ENCODE data around the gene CAPN7. TPM values are rescaled to one million over a fixed set of nuclear protein-coding genes. Genes with fewer than 3 reads are reported as not detected.

CAPN7 gene
- total RNA-seq, 2 experiments from 2014 or later: 23.6 to 28.1 TPM

DNA sequence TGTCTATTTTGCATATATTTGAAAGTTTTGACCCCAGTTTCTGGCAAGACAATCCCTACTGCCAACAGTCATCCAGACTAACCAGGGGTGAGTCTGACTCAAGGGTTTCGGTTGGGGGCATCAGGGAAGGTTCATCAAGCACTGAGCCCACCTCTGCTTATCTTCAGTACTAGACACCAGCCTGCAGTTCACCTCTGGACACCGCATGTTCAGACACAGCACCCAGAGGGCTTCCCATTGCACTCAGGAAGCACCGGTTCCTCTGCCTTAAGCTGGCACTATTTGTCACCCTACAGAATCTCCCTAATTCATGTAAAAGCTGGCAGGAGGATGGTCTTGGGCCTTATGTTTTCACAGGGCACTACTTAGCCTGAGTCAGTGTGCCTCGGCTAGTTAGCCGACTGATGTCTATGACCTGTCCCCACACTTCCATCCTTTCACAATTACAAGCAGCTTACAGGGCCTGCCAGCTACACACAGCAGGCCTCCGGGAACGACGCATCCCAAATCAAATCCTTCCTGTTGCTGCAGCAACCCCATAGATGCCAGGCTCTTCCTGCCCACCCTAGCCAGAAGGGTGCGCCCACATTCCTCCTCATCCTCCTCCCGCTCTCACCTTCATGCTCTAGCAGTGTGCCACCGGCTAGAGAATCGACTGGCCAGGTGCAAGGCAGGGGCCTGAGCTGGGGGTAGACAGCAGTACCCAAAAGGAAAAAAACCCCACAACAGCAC is 73.8 kb downstream of the CAPN7 start:
- ChIA-PET POLR2A (interaction anchor here (1.0 to 1.1 kb wide), 3 partner anchors 16 to 105 kb away, joined by 3 to 4 read pairs (median 3); no protein-coding TSS in a partner anchor), CTCF (interaction anchor here (0.6 to 1.6 kb wide), 10 partner anchors 8 to 383 kb away, joined by 3 to 6 read pairs (median 4); partner anchors contain the start of gene SH3BP5)
- no peak overlapping the region for H3K4me3 Mint-ChIP-seq
- H3K36me3 Mint-ChIP-seq: peaks cover 4% of the 10 kb centered on the region
- intact Hi-C loops (cut with micrococcal nuclease): no loop called here
- DNase-seq: no peak
- peak overlapping the region; percentile 36 for H3K27ac Mint-ChIP-seq
- peaks cover 84% of the 10 kb centered on the region for H3K4me1 Mint-ChIP-seq (ENCODE audit: low read depth)
- H3K27me3 Mint-ChIP-seq: no peaks in the 10 kb centered on the region
- no peaks in the 10 kb centered on the region for H3K9me3 Mint-ChIP-seq

GRCh38 chr3:15280853-15281532 is 74.9 kb downstream of the CAPN7 start:
- no peak for DNase-seq
- H3K4me3 Mint-ChIP-seq: no peak overlapping the region
- intact Hi-C loops (cut with micrococcal nuclease): no loop called here
- no peak overlapping the region for H3K27ac Mint-ChIP-seq
- H3K4me1 Mint-ChIP-seq (ENCODE audit: low read depth): peaks cover 82% of the 10 kb centered on the region
- H3K36me3 Mint-ChIP-seq: peaks cover 5% of the 10 kb centered on the region
- no peaks in the 10 kb centered on the region for H3K27me3 Mint-ChIP-seq
- POLR2A ChIA-PET: interaction anchor here (1.1 kb wide), 1 partner anchor 104 kb away, joined by 3 read pairs; no protein-coding TSS in a partner anchor
- H3K9me3 Mint-ChIP-seq: no peaks in the 10 kb centered on the region
- CTCF ChIA-PET: interaction anchor here (0.6 to 2.4 kb wide), 5 partner anchors 13 to 382 kb away, joined by 3 to 7 read pairs (median 6); partner anchors contain the start of gene SH3BP5

GRCh38 chr3:15281817-15282216 is 75.8 kb downstream of the CAPN7 start:
- H3K27me3 Mint-ChIP-seq: no peaks in the 10 kb centered on the region

GRCh38 chr3:15283702-15284101 is 77.7 kb downstream of the CAPN7 start:
- H3K4me3 Mint-ChIP-seq: no peak overlapping the region
- CTCF ChIA-PET: interaction anchor here (0.7 to 1.3 kb wide), 2 partner anchors 16 to 34 kb away, joined by 3 read pairs; no protein-coding TSS in a partner anchor
- H3K4me1 Mint-ChIP-seq (ENCODE audit: low read depth): peaks cover 85% of the 10 kb centered on the region
- POLR2A ChIA-PET: interaction anchor here (1.4 kb wide), 1 partner anchor 14 kb away, joined by 4 read pairs; no protein-coding TSS in a partner anchor
- peaks cover 5% of the 10 kb centered on the region for H3K36me3 Mint-ChIP-seq
- H3K9me3 Mint-ChIP-seq: no peaks in the 10 kb centered on the region
- peak overlapping the region; percentile 26 for H3K27ac Mint-ChIP-seq
- H3K27me3 Mint-ChIP-seq: no peaks in the 10 kb centered on the region
- no peak for DNase-seq
- intact Hi-C loops (cut with micrococcal nuclease): no loop called here

More at GRCh38 chr3:15281817-15282216, 75.8 kb downstream of the CAPN7 start:
- POLR2A ChIA-PET: no interaction called here
- Mint-ChIP-seq H3K4me3 (no peak overlapping the region), H3K36me3 (peaks cover 5% of the 10 kb centered on the region), H3K4me1 (ENCODE audit: low read depth) (peaks cover 81% of the 10 kb centered on the region), H3K27ac (no peak overlapping the region), H3K9me3 (no peaks in the 10 kb centered on the region)
- intact Hi-C loops (cut with micrococcal nuclease): no loop called here
- DNase-seq: no peak
- CTCF ChIA-PET: interaction anchor here (1.5 to 2.4 kb wide), 2 partner anchors 51 to 123 kb away, joined by 6 to 7 read pairs; partner anchors contain the start of gene SH3BP5

DNA sequence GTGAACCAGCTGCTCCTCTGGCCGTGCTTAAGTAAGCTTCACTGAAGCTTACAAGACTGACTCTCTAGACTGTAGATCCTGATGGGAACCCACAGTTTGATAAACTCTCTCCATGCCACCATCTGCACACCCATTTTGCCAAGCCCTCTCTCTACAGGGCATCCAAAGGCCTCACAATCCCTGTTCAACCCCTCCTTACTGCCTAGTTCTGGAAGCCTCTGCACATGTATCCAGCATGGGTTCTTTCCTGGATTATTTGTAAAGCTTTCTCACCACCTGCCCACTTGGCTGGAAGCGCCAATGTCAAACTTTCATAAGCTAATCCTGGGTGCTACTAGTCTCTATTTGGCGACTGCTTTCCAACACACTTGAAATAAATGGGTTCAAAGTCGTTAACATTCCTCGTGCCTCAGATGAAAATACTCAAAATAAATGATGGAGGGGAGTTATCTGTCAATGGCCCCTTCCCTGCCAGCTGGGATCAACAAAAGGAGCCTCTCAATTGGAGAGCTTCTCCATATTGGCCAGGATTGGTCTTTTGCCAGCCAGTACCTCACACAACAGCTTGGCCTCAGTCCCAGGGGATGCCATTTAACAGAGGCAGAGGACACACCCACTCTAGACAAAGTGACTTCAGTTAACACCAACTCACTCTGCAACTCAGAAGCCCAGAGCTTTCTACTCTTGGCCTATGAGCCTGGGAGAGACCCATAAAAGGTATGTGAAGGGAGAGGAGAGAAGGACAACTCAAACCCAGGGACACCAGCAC is 78.3 kb downstream of the CAPN7 start:
- CTCF ChIA-PET: interaction anchor here (0.7 to 1.3 kb wide), 2 partner anchors 16 to 33 kb away, joined by 3 read pairs; no protein-coding TSS in a partner anchor
- intact Hi-C loops (cut with micrococcal nuclease): no loop called here
- peaks cover 7% of the 10 kb centered on the region for H3K36me3 Mint-ChIP-seq
- no peaks in the 10 kb centered on the region for H3K27me3 Mint-ChIP-seq
- POLR2A ChIA-PET: interaction anchor here (1.4 to 1.5 kb wide), 2 partner anchors 14 to 77 kb away, joined by 3 to 4 read pairs; no protein-coding TSS in a partner anchor
- peak overlapping the region; percentile 28 for H3K27ac Mint-ChIP-seq
- H3K4me1 Mint-ChIP-seq (ENCODE audit: low read depth): peaks cover 87% of the 10 kb centered on the region
- H3K9me3 Mint-ChIP-seq: no peaks in the 10 kb centered on the region
- no peak for DNase-seq
- H3K4me3 Mint-ChIP-seq: no peak overlapping the region

DNA sequence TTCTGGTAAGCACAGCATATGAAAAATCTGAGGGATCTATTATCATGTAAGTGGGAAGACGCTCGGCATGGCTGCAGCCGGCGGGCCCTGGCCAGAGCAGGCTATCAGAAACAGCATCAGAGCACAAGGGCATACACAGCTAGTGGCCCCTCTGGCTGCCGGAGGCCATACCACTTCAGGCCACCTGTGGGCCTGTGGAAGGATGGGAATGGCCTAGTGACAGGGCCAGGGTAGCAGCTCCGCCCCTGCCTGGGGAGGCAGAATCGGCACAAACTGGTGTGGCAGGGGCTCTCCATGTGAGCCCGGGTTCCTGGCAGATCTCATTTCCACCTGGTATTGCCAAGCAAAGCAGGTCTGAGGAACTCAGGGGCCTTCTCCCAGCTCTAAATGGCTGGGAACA is 80.0 kb downstream of the CAPN7 start:
- Mint-ChIP-seq H3K27me3 (no peaks in the 10 kb centered on the region), H3K4me3 (no peak overlapping the region), H3K36me3 (peaks cover 12% of the 10 kb centered on the region), H3K9me3 (no peaks in the 10 kb centered on the region), H3K4me1 (ENCODE audit: low read depth) (peaks cover 83% of the 10 kb centered on the region), H3K27ac (no peak overlapping the region)
- ChIA-PET POLR2A (interaction anchor here (1.5 kb wide), 1 partner anchor 76 kb away, joined by 3 read pairs; no protein-coding TSS in a partner anchor), CTCF (interaction anchor here (1.3 to 1.4 kb wide), 2 partner anchors 17 to 46 kb away, joined by 3 read pairs; partner anchors contain the start of gene SH3BP5)
- intact Hi-C loops (cut with micrococcal nuclease): no loop called here
- no peak for DNase-seq

DNA sequence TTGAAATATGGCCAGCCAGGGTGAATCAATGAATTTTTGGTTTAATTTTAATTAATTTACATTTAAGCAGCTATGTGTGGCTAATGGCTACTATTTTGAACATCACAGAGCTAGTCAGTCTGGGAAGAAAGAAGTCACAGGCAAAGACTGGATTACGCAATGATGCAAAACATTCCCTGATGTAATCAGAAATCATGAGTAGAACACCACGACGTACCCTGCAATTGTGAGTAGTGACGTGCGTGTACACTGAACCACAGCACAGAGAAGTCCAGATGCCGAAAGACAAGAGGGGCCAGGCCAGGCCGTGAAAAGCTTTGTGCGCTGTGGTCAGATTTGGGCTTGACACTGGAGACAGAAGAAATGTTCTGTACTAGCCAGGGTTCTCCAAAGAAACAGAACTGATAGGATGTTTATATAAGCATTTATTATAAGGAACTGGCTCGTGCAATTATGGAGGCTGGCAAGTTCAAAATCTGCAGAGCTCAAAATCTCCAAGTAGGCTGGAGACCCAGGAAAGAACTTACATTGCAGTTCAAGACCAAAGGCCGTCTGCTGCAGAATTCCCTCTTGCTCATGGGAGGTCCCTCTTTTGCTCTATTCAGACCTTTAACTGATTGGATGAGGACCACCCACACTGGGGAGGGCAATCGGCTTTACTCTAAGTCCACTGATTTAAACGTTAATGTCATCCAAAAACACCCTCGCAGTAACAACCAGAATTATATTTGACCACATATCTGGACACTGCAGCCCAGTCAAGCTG is 81.7 kb downstream of the CAPN7 start:
- Mint-ChIP-seq H3K36me3 (peaks cover 16% of the 10 kb centered on the region), H3K4me3 (no peak overlapping the region), H3K27ac (no peak overlapping the region), H3K9me3 (no peaks in the 10 kb centered on the region), H3K27me3 (no peaks in the 10 kb centered on the region), H3K4me1 (ENCODE audit: low read depth) (peaks cover 88% of the 10 kb centered on the region)
- DNase-seq: no peak
- ChIA-PET CTCF (interaction anchor here (1.2 to 3.2 kb wide), 3 partner anchors 9 to 79 kb away, joined by 3 to 11 read pairs (median 3); no protein-coding TSS in a partner anchor), POLR2A (interaction anchor here (1.4 to 1.6 kb wide), 2 partner anchors 12 to 45 kb away, joined by 5 to 7 read pairs; partner anchors contain the start of gene SH3BP5)
- intact Hi-C loops (cut with micrococcal nuclease): no loop called here

GRCh38 chr3:15288331-15289035 is 82.4 kb downstream of the CAPN7 start:
- H3K27ac Mint-ChIP-seq: peak overlapping the region; percentile 19
- ChIA-PET CTCF (interaction anchor here (1.1 to 3.2 kb wide), 4 partner anchors 19 to 79 kb away, joined by 3 to 11 read pairs (median 4); no protein-coding TSS in a partner anchor), POLR2A (interaction anchor here (0.9 to 1.6 kb wide), 5 partner anchors 13 to 44 kb away, joined by 3 to 7 read pairs (median 5); partner anchors contain the start of gene SH3BP5)
- intact Hi-C loops (cut with micrococcal nuclease): no loop called here
- DNase-seq: no peak
- H3K9me3 Mint-ChIP-seq: no peaks in the 10 kb centered on the region
- H3K36me3 Mint-ChIP-seq: peaks cover 16% of the 10 kb centered on the region
- H3K4me3 Mint-ChIP-seq: no peak overlapping the region
- H3K4me1 Mint-ChIP-seq (ENCODE audit: low read depth): peaks cover 87% of the 10 kb centered on the region
- no peaks in the 10 kb centered on the region for H3K27me3 Mint-ChIP-seq

GRCh38 chr3:15289661-15290060 is 83.6 kb downstream of the CAPN7 start:
- no peak overlapping the region for H3K4me3 Mint-ChIP-seq
- ChIA-PET CTCF (interaction anchor here (0.9 to 3.2 kb wide), 5 partner anchors 15 to 72 kb away, joined by 3 to 11 read pairs (median 4); no protein-coding TSS in a partner anchor), POLR2A (interaction anchor here (1.0 to 1.6 kb wide), 5 partner anchors 14 to 72 kb away, joined by 3 to 7 read pairs (median 6); no protein-coding TSS in a partner anchor)
- intact Hi-C loops (cut with micrococcal nuclease): no loop called here
- no peaks in the 10 kb centered on the region for H3K9me3 Mint-ChIP-seq
- peaks cover 81% of the 10 kb centered on the region for H3K4me1 Mint-ChIP-seq (ENCODE audit: low read depth)
- peaks cover 16% of the 10 kb centered on the region for H3K36me3 Mint-ChIP-seq
- H3K27ac Mint-ChIP-seq: peak overlapping the region; percentile 40
- H3K27me3 Mint-ChIP-seq: no peaks in the 10 kb centered on the region
- no peak for DNase-seq

- no peak overlapping the region for H3K4me3 Mint-ChIP-seq
- POLR2A ChIA-PET: interaction anchor here (1.5 to 2.5 kb wide), 4 partner anchors 15 to 71 kb away, joined by 6 to 15 read pairs (median 8); no protein-coding TSS in a partner anchor
- no peaks in the 10 kb centered on the region for H3K27me3 Mint-ChIP-seq
- no peak for DNase-seq
- intact Hi-C loops (cut with micrococcal nuclease): no loop called here
- H3K4me1 Mint-ChIP-seq (ENCODE audit: low read depth): peaks cover 80% of the 10 kb centered on the region
- no peaks in the 10 kb centered on the region for H3K9me3 Mint-ChIP-seq
- CTCF ChIA-PET: interaction anchor here (1.0 to 6.1 kb wide), 8 partner anchors 11 to 116 kb away, joined by 3 to 27 read pairs (median 3); no protein-coding TSS in a partner anchor
- peak overlapping the region; percentile 71 for H3K27ac Mint-ChIP-seq
- H3K36me3 Mint-ChIP-seq: peaks cover 14% of the 10 kb centered on the region
Measured at GRCh38 chr3:15290736-15291135, 84.7 kb downstream of the CAPN7 start.
